ENCODE results near the gene GPC6. TPM values are rescaled to one million over a fixed set of nuclear protein-coding genes. Genes with fewer than 3 reads are reported as not detected.

GPC6 gene
- total RNA-seq, 1 donor from 2014 or later: 63.0 TPM

GRCh38 chr13:94173312-94173854, 946.8 kb downstream of the GPC6 start:
- no peaks in the 10 kb centered on the region for H3K79me2 ChIP-seq (ENCODE audit: insufficient read depth, low read length)
- no peaks in the 10 kb centered on the region for H3K36me3 ChIP-seq (ENCODE audit: insufficient read depth, low read length)
- H4K20me1 ChIP-seq (ENCODE audit: insufficient read depth, low read length): no peaks in the 10 kb centered on the region
- H3K4me2 ChIP-seq (ENCODE audit: low read length): peak overlapping the region; percentile 8
- H3K9ac ChIP-seq (ENCODE audit: low read length): no peak overlapping the region
- Mint-ChIP-seq H3K4me1 (ENCODE audit: low read depth, unreplicated experiment) (peaks cover 21% of the 10 kb centered on the region), H3K36me3 (ENCODE audit: low read depth, unreplicated experiment) (no peaks in the 10 kb centered on the region), H3K27me3 (ENCODE audit: low read depth, unreplicated experiment) (no peaks in the 10 kb centered on the region), H3K27ac (ENCODE audit: unreplicated experiment) (peak overlapping the region; percentile 84), H3K4me3 (ENCODE audit: unreplicated experiment) (no peak overlapping the region), H3K9me3 (ENCODE audit: unreplicated experiment) (no peaks in the 10 kb centered on the region)
- H3K27me3 ChIP-seq (ENCODE audit: insufficient read depth, low read length): no peaks in the 10 kb centered on the region
- no peak overlapping the region for H3K27ac ChIP-seq (ENCODE audit: low read depth, low read length)
- no peaks in the 10 kb centered on the region for H3K9me3 ChIP-seq (ENCODE audit: insufficient read depth, low read depth, low read length)
- peaks cover 10% of the 10 kb centered on the region for H3K4me1 ChIP-seq (ENCODE audit: insufficient read depth, low read length)
- DNase-seq (ENCODE audit: low read depth) (peak; percentile 91), FAIRE-seq (peak; percentile 9)
- no peak overlapping the region for H3K4me3 ChIP-seq (ENCODE audit: insufficient read depth, low read depth, low read length)
- TF ChIP-seq CTCF (IDR thresholded peaks at IDR 0.05; ENCODE audit: insufficient read depth, low read depth, low read length): peak; percentile 27
- TF ChIP-seq EZH2 (IDR thresholded peaks at IDR 0.05; ENCODE audit: insufficient read depth, low read length): no peak
- no peak overlapping the region for H2AFZ ChIP-seq (ENCODE audit: low read depth, low read length)

- FAIRE-seq: no peak
- no peak for DNase-seq (ENCODE audit: low read depth)
- TF ChIP-seq CTCF (IDR thresholded peaks at IDR 0.05; ENCODE audit: insufficient read depth, low read depth, low read length): no peak
- no peak for TF ChIP-seq EZH2 (IDR thresholded peaks at IDR 0.05; ENCODE audit: insufficient read depth, low read length)
- H3K4me2 ChIP-seq (ENCODE audit: low read length): no peak overlapping the region
- no peak overlapping the region for H2AFZ ChIP-seq (ENCODE audit: low read depth, low read length)
- H4K20me1 ChIP-seq (ENCODE audit: insufficient read depth, low read length): no peaks in the 10 kb centered on the region
- no peaks in the 10 kb centered on the region for H3K9me3 Mint-ChIP-seq (ENCODE audit: unreplicated experiment)
- no peak overlapping the region for H3K4me3 Mint-ChIP-seq (ENCODE audit: unreplicated experiment)
- no peaks in the 10 kb centered on the region for H3K36me3 ChIP-seq (ENCODE audit: insufficient read depth, low read length)
- H3K4me1 ChIP-seq (ENCODE audit: insufficient read depth, low read length): peaks cover 10% of the 10 kb centered on the region
- no peaks in the 10 kb centered on the region for H3K9me3 ChIP-seq (ENCODE audit: insufficient read depth, low read depth, low read length)
- H3K4me1 Mint-ChIP-seq (ENCODE audit: low read depth, unreplicated experiment): peaks cover 21% of the 10 kb centered on the region
- no peaks in the 10 kb centered on the region for H3K79me2 ChIP-seq (ENCODE audit: insufficient read depth, low read length)
- no peaks in the 10 kb centered on the region for H3K36me3 Mint-ChIP-seq (ENCODE audit: low read depth, unreplicated experiment)
- H3K27me3 Mint-ChIP-seq (ENCODE audit: low read depth, unreplicated experiment): no peaks in the 10 kb centered on the region
- no peak overlapping the region for H3K4me3 ChIP-seq (ENCODE audit: insufficient read depth, low read depth, low read length)
- H3K27me3 ChIP-seq (ENCODE audit: insufficient read depth, low read length): no peaks in the 10 kb centered on the region
- H3K9ac ChIP-seq (ENCODE audit: low read length): no peak overlapping the region
- H3K27ac ChIP-seq (ENCODE audit: low read depth, low read length): no peak overlapping the region
- H3K27ac Mint-ChIP-seq (ENCODE audit: unreplicated experiment): peak overlapping the region; percentile 84
Measured at GRCh38 chr13:94174009-94174408, 947.4 kb downstream of the GPC6 start.

- peaks cover 5% of the 10 kb centered on the region for H3K4me1 ChIP-seq (ENCODE audit: insufficient read depth, low read length)
- no peaks in the 10 kb centered on the region for H3K9me3 Mint-ChIP-seq (ENCODE audit: unreplicated experiment)
- no peaks in the 10 kb centered on the region for H3K9me3 ChIP-seq (ENCODE audit: insufficient read depth, low read depth, low read length)
- H3K4me3 ChIP-seq (ENCODE audit: insufficient read depth, low read depth, low read length): no peak overlapping the region
- no peak overlapping the region for H3K4me3 Mint-ChIP-seq (ENCODE audit: unreplicated experiment)
- no peaks in the 10 kb centered on the region for H3K36me3 ChIP-seq (ENCODE audit: insufficient read depth, low read length)
- no peak overlapping the region for H3K27ac Mint-ChIP-seq (ENCODE audit: unreplicated experiment)
- H3K4me1 Mint-ChIP-seq (ENCODE audit: low read depth, unreplicated experiment): peaks cover 21% of the 10 kb centered on the region
- no peak overlapping the region for H3K9ac ChIP-seq (ENCODE audit: low read length)
- TF ChIP-seq EZH2 (IDR thresholded peaks at IDR 0.05; ENCODE audit: insufficient read depth, low read length): no peak
- no peak for TF ChIP-seq CTCF (IDR thresholded peaks at IDR 0.05; ENCODE audit: insufficient read depth, low read depth, low read length)
- H3K27me3 ChIP-seq (ENCODE audit: insufficient read depth, low read length): no peaks in the 10 kb centered on the region
- H2AFZ ChIP-seq (ENCODE audit: low read depth, low read length): no peak overlapping the region
- no peak for DNase-seq (ENCODE audit: low read depth)
- no peaks in the 10 kb centered on the region for H3K36me3 Mint-ChIP-seq (ENCODE audit: low read depth, unreplicated experiment)
- no peak overlapping the region for H3K4me2 ChIP-seq (ENCODE audit: low read length)
- H3K79me2 ChIP-seq (ENCODE audit: insufficient read depth, low read length): no peaks in the 10 kb centered on the region
- FAIRE-seq: no peak
- no peaks in the 10 kb centered on the region for H4K20me1 ChIP-seq (ENCODE audit: insufficient read depth, low read length)
- H3K27ac ChIP-seq (ENCODE audit: low read depth, low read length): no peak overlapping the region
- H3K27me3 Mint-ChIP-seq (ENCODE audit: low read depth, unreplicated experiment): no peaks in the 10 kb centered on the region
Measured at GRCh38 chr13:94175076-94175475, 948.5 kb downstream of the GPC6 start.

Measured in astrocyte (in vitro differentiated cells and primary cell).